Peyer's patch (tissue), 4 donors: ENCODE data around the gene GOLGA2.

Source experiments
- POLR2A ChIP-seq, 2 donors: fragments of 450-650 bp; IDR thresholded peaks; one replicate each; pipeline ENCODE4 v1.5.1; 2017; ENCODE audit warnings: antibody characterized with exemption in 2 of 2, mild to moderate bottlenecking in 2 of 2, moderate library complexity in 2 of 2
- TF ChIP-seq, protein P1 (sequence below), 6 experiments: fragments of 450-650 bp in 4 of 6; fragments of 200-600 bp in 2 of 6; sonication (generic) in 1 of 6; IDR thresholded peaks; one replicate each; pipeline ENCODE4 v1.5.1; 2017 to 2019; ENCODE audit warnings: antibody characterized with exemption in 6 of 6, mild to moderate bottlenecking in 3 of 6, moderate library complexity in 1 of 6

DNA sequence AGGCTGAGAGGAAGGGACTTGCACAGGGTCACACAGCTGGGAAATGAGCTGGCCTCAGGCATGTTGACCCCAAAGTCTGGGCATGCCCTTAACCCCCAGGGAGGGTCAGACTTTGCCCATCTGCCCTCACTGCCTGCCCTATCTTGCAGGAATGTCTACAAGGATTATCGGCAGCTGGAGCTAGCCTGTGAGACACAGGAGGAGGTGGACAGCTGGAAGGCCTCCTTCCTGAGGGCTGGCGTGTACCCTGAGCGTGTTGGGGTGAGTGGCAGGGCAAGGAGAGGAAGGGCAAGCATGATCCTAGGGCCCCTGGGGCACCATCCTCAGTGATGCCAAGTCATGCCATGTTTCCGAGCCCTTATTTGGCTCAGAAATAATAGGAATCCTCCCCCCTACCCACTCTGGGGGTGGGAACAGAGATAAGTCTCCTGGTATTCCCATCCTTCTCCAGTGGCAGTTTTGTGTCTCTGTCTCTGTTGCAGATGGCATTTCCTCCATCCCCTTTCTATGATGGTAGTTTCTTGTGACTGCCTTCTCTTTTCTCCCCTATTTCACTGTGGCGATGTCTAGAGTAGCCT is 28.5 kb downstream of the GOLGA2 start:
- TF ChIP-seq, protein P1, sequence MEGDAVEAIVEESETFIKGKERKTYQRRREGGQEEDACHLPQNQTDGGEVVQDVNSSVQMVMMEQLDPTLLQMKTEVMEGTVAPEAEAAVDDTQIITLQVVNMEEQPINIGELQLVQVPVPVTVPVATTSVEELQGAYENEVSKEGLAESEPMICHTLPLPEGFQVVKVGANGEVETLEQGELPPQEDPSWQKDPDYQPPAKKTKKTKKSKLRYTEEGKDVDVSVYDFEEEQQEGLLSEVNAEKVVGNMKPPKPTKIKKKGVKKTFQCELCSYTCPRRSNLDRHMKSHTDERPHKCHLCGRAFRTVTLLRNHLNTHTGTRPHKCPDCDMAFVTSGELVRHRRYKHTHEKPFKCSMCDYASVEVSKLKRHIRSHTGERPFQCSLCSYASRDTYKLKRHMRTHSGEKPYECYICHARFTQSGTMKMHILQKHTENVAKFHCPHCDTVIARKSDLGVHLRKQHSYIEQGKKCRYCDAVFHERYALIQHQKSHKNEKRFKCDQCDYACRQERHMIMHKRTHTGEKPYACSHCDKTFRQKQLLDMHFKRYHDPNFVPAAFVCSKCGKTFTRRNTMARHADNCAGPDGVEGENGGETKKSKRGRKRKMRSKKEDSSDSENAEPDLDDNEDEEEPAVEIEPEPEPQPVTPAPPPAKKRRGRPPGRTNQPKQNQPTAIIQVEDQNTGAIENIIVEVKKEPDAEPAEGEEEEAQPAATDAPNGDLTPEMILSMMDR (IDR thresholded peaks at IDR 0.05) = no peak
- no peak for TF ChIP-seq POLR2A (IDR thresholded peaks at IDR 0.05)
